Measurements from ENCODE around the gene SPINK4.

SPINK4 gene

GRCh38 chr9:33291031-33291397, 51.0 kb downstream of the SPINK4 start:
- DNase-seq: peak in 1 of 51 donors; percentile 30

- no peak for DNase-seq
Observed at GRCh38 chr9:33291901-33292300, 51.9 kb downstream of the SPINK4 start.

GRCh38 chr9:33293782-33294181, 53.8 kb downstream of the SPINK4 start:
- DNase-seq: no peak

- DNase-seq: no peak
Observed at GRCh38 chr9:33294670-33295432, 54.9 kb downstream of the SPINK4 start.

- no peak for DNase-seq
Observed at GRCh38 chr9:33295571-33295970, 55.6 kb downstream of the SPINK4 start.

- DNase-seq: peak in 27 of 51 donors; percentile 2 to 50 (median 18)
Observed at GRCh38 chr9:33297432-33297831, 57.5 kb downstream of the SPINK4 start.

Data from hypothalamus (tissue), 51 donors.